ENCODE measurements around the gene PRR14. TPM values are rescaled to one million over a fixed set of nuclear protein-coding genes. Genes with fewer than 3 reads are reported as not detected.
A peak's percentile ranks its signal among the peaks of the same experiment; 100 is the strongest.
"Not testable (repeated sequence)": the region's sequence is repeated elsewhere in the genome, so short reads cannot be mapped to it uniquely, and the experiment has no call there.

PRR14 gene
- total and polyA plus RNA-seq, 4 donors = 7.5 to 13.5 (median 8.9) TPM

DNA sequence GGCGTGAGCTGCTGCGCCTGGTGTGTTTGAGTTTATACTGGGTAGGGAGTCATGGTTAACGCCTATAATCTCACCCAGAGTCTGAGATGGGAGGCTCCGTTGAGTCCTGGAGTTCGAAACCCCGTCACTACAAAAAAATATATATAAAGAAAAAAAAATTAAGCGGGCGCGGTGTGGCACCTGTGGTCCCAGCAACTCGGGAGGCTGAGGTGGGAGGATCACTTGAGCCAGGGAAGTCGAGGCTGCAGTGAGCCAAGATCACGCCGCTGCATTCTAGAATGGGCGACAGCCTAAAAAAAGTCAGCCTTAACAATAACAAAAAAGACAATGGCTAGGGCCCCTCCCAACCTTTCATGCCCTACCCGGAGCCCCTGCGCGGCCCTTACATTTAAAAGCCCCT is 17.2 kb upstream of the PRR14 start:
- Histone ChIP-seq H3K36me3 (ENCODE audit: control insufficient read depth in 4 of 4, insufficient read depth in 3 of 4, low read depth in 1 of 4, low read length in 3 of 4) (no peaks in the 10 kb centered on the region), H3K4me1 (ENCODE audit: control insufficient read depth in 4 of 4, insufficient read depth in 4 of 4, low read length in 3 of 4) (peaks cover 2 to 14% (median 6%) of the 10 kb centered on the region in 4 donors), H3K9me3 (ENCODE audit: control insufficient read depth in 4 of 4, low read length in 3 of 4) (no peaks in the 10 kb centered on the region), H3K4me3 (ENCODE audit: low read depth in 1 of 3, low read length in 3 of 3) (peak overlapping the region; percentile 51 to 84 (median 67)), H3K9ac (ENCODE audit: low read depth in 1 of 2, low read length in 2 of 2) (peak overlapping the region; percentile 58 to 90), H3K27ac (ENCODE audit: low read depth in 1 of 2, low read length in 2 of 2) (peak overlapping the region; percentile 93 to 96), H3K27me3 (ENCODE audit: control insufficient read depth in 4 of 4, insufficient read depth in 4 of 4, low read length in 3 of 4) (no peaks in the 10 kb centered on the region)
- 85% methylated on average over 17 of the region's 17 CpGs for WGBS
- no peak for TF ChIP-seq REST (IDR thresholded peaks at IDR 0.05)
- TF ChIP-seq FOXA2 (IDR thresholded peaks at IDR 0.05) = no peak
- no peak for TF ChIP-seq RAD21 (IDR thresholded peaks at IDR 0.05)
- TF ChIP-seq, protein P1, sequence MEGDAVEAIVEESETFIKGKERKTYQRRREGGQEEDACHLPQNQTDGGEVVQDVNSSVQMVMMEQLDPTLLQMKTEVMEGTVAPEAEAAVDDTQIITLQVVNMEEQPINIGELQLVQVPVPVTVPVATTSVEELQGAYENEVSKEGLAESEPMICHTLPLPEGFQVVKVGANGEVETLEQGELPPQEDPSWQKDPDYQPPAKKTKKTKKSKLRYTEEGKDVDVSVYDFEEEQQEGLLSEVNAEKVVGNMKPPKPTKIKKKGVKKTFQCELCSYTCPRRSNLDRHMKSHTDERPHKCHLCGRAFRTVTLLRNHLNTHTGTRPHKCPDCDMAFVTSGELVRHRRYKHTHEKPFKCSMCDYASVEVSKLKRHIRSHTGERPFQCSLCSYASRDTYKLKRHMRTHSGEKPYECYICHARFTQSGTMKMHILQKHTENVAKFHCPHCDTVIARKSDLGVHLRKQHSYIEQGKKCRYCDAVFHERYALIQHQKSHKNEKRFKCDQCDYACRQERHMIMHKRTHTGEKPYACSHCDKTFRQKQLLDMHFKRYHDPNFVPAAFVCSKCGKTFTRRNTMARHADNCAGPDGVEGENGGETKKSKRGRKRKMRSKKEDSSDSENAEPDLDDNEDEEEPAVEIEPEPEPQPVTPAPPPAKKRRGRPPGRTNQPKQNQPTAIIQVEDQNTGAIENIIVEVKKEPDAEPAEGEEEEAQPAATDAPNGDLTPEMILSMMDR (IDR thresholded peaks at IDR 0.05; ENCODE audit: low read depth, low read length, missing input control) = no peak
- TF ChIP-seq, protein P2, sequence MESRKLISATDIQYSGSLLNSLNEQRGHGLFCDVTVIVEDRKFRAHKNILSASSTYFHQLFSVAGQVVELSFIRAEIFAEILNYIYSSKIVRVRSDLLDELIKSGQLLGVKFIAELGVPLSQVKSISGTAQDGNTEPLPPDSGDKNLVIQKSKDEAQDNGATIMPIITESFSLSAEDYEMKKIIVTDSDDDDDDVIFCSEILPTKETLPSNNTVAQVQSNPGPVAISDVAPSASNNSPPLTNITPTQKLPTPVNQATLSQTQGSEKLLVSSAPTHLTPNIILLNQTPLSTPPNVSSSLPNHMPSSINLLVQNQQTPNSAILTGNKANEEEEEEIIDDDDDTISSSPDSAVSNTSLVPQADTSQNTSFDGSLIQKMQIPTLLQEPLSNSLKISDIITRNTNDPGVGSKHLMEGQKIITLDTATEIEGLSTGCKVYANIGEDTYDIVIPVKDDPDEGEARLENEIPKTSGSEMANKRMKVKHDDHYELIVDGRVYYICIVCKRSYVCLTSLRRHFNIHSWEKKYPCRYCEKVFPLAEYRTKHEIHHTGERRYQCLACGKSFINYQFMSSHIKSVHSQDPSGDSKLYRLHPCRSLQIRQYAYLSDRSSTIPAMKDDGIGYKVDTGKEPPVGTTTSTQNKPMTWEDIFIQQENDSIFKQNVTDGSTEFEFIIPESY (IDR thresholded peaks at IDR 0.05) = no peak
- no peak for TF ChIP-seq GABPA (IDR thresholded peaks at IDR 0.05 in 1 of 2, conservative IDR thresholded peaks at IDR 0.05 in 1 of 2)
- TF ChIP-seq JUND (IDR thresholded peaks at IDR 0.05) = no peak
- TF ChIP-seq HNF4A (conservative IDR thresholded peaks at IDR 0.05) = no peak
- TF ChIP-seq, protein P3, sequence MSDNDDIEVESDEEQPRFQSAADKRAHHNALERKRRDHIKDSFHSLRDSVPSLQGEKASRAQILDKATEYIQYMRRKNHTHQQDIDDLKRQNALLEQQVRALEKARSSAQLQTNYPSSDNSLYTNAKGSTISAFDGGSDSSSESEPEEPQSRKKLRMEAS (IDR thresholded peaks at IDR 0.05) = no peak
- TF ChIP-seq ATF3 (IDR thresholded peaks at IDR 0.05) = no peak
- TF ChIP-seq FOXA1 (IDR thresholded peaks at IDR 0.05) = no peak
- TF ChIP-seq TAF1 (conservative IDR thresholded peaks at IDR 0.05) = no peak
- no peak for DNase-seq (ENCODE audit: low spot score)

- DNase-seq (ENCODE audit: low spot score) = no peak
- no peaks in the 10 kb centered on the region for H3K9me3 ChIP-seq (ENCODE audit: control insufficient read depth in 4 of 4, low read length in 3 of 4)
- no peak overlapping the region for H3K9ac ChIP-seq (ENCODE audit: low read depth in 1 of 2, low read length in 2 of 2)
- H3K27me3 ChIP-seq (ENCODE audit: control insufficient read depth in 4 of 4, insufficient read depth in 4 of 4, low read length in 3 of 4) = no peaks in the 10 kb centered on the region
- peaks cover 2 to 9% (median 6%) of the 10 kb centered on the region in 4 donors for H3K4me1 ChIP-seq (ENCODE audit: control insufficient read depth in 4 of 4, insufficient read depth in 4 of 4, low read length in 3 of 4)
- no peak overlapping the region for H3K4me3 ChIP-seq (ENCODE audit: low read depth in 1 of 3, low read length in 3 of 3)
- TF ChIP-seq RAD21 (IDR thresholded peaks at IDR 0.05) (no peak), NR2F2 (IDR thresholded peaks at IDR 0.05) (no peak), FOXA1 (IDR thresholded peaks at IDR 0.05) (no peak), YY1 (IDR thresholded peaks at IDR 0.05) (no peak)
- 95% methylated on average over 7 of the region's 7 CpGs for WGBS
- H3K36me3 ChIP-seq (ENCODE audit: control insufficient read depth in 4 of 4, insufficient read depth in 3 of 4, low read depth in 1 of 4, low read length in 3 of 4) = no peaks in the 10 kb centered on the region
- no peak overlapping the region for H3K27ac ChIP-seq (ENCODE audit: low read depth in 1 of 2, low read length in 2 of 2)
These were observed 14.2 kb upstream of the PRR14 start for GRCh38 chr16:30636599-30636998.

- not testable (repeated sequence) for H3K27ac ChIP-seq (ENCODE audit: low read depth in 1 of 2, low read length in 2 of 2); DNase-seq (ENCODE audit: low spot score); H3K9me3 ChIP-seq (ENCODE audit: control insufficient read depth in 4 of 4, low read length in 3 of 4); H3K9ac ChIP-seq (ENCODE audit: low read depth in 1 of 2, low read length in 2 of 2); H3K4me3 ChIP-seq (ENCODE audit: low read depth in 1 of 3, low read length in 3 of 3); H3K36me3 ChIP-seq (ENCODE audit: control insufficient read depth in 4 of 4, insufficient read depth in 3 of 4, low read depth in 1 of 4, low read length in 3 of 4); H3K27me3 ChIP-seq (ENCODE audit: control insufficient read depth in 4 of 4, insufficient read depth in 4 of 4, low read length in 3 of 4); H3K4me1 ChIP-seq (ENCODE audit: control insufficient read depth in 4 of 4, insufficient read depth in 4 of 4, low read length in 3 of 4)
- WGBS = 93% methylated on average over 10 of the region's 10 CpGs
These were observed 13.6 kb upstream of the PRR14 start for GRCh38 chr16:30637139-30637538.
